Measurements from ENCODE around the gene CD36. TPM values are rescaled to one million over a fixed set of nuclear protein-coding genes. Genes with fewer than 3 reads are reported as not detected.

Gene CD36
- total RNA-seq, 2 experiments from 2014 or later: not detected

- POLR2A ChIA-PET: no interaction called here
- H3K9me3 Mint-ChIP-seq: no peaks in the 10 kb centered on the region
- no peaks in the 10 kb centered on the region for H3K27me3 Mint-ChIP-seq
- CTCF ChIA-PET: no interaction called here
- no peaks in the 10 kb centered on the region for H3K4me1 Mint-ChIP-seq
- H3K4me3 Mint-ChIP-seq: no peak overlapping the region
- no peak overlapping the region for H3K27ac Mint-ChIP-seq
- H3K36me3 Mint-ChIP-seq (ENCODE audit: low read depth): no peaks in the 10 kb centered on the region
- no peak for DNase-seq
These were observed 3.9 kb upstream of the CD36 start for GRCh38 chr7:80634505-80634904.

- Mint-ChIP-seq H3K27ac (no peak overlapping the region), H3K27me3 (no peaks in the 10 kb centered on the region), H3K36me3 (ENCODE audit: low read depth) (no peaks in the 10 kb centered on the region), H3K9me3 (no peaks in the 10 kb centered on the region), H3K4me3 (no peak overlapping the region), H3K4me1 (no peaks in the 10 kb centered on the region)
- ChIA-PET POLR2A (no interaction called here), CTCF (no interaction called here)
- no peak for DNase-seq
These were observed 2.9 kb upstream of the CD36 start for GRCh38 chr7:80635533-80635932.

GRCh38 chr7:80635998-80636397 lies 2.4 kb upstream of the CD36 start:
- no peaks in the 10 kb centered on the region for H3K27me3 Mint-ChIP-seq
- ChIA-PET POLR2A (no interaction called here), CTCF (no interaction called here)
- no peaks in the 10 kb centered on the region for H3K4me1 Mint-ChIP-seq
- no peak for DNase-seq
- no peaks in the 10 kb centered on the region for H3K36me3 Mint-ChIP-seq (ENCODE audit: low read depth)
- no peak overlapping the region for H3K4me3 Mint-ChIP-seq
- H3K9me3 Mint-ChIP-seq: no peaks in the 10 kb centered on the region
- H3K27ac Mint-ChIP-seq: no peak overlapping the region

- Mint-ChIP-seq H3K4me3 (no peak overlapping the region), H3K4me1 (no peaks in the 10 kb centered on the region), H3K36me3 (ENCODE audit: low read depth) (no peaks in the 10 kb centered on the region), H3K9me3 (no peaks in the 10 kb centered on the region), H3K27me3 (no peaks in the 10 kb centered on the region), H3K27ac (no peak overlapping the region)
- DNase-seq: no peak
- ChIA-PET POLR2A (no interaction called here), CTCF (no interaction called here)
These were observed 1.7 kb upstream of the CD36 start for GRCh38 chr7:80636709-80637108.

GRCh38 chr7:80637454-80637853 lies 988 bp upstream of the CD36 start:
- Mint-ChIP-seq H3K9me3 (no peaks in the 10 kb centered on the region), H3K27me3 (no peaks in the 10 kb centered on the region), H3K4me3 (no peak overlapping the region), H3K4me1 (no peaks in the 10 kb centered on the region), H3K27ac (no peak overlapping the region), H3K36me3 (ENCODE audit: low read depth) (no peaks in the 10 kb centered on the region)
- DNase-seq: no peak
- POLR2A ChIA-PET: no interaction called here
- CTCF ChIA-PET: no interaction called here

GRCh38 chr7:80639011-80639410 lies 569 bp downstream of the CD36 start:
- no peaks in the 10 kb centered on the region for H3K36me3 Mint-ChIP-seq (ENCODE audit: low read depth)
- no peak for DNase-seq
- ChIA-PET POLR2A (no interaction called here), CTCF (no interaction called here)
- H3K27ac Mint-ChIP-seq: no peak overlapping the region
- H3K9me3 Mint-ChIP-seq: no peaks in the 10 kb centered on the region
- no peaks in the 10 kb centered on the region for H3K27me3 Mint-ChIP-seq
- H3K4me1 Mint-ChIP-seq: no peaks in the 10 kb centered on the region
- no peak overlapping the region for H3K4me3 Mint-ChIP-seq

GRCh38 chr7:80640846-80641245 lies 2.4 kb downstream of the CD36 start:
- ChIA-PET POLR2A (no interaction called here), CTCF (no interaction called here)
- no peak overlapping the region for H3K4me3 Mint-ChIP-seq
- H3K9me3 Mint-ChIP-seq: no peaks in the 10 kb centered on the region
- no peaks in the 10 kb centered on the region for H3K27me3 Mint-ChIP-seq
- no peak overlapping the region for H3K27ac Mint-ChIP-seq
- no peak for DNase-seq
- no peaks in the 10 kb centered on the region for H3K36me3 Mint-ChIP-seq (ENCODE audit: low read depth)
- H3K4me1 Mint-ChIP-seq: no peaks in the 10 kb centered on the region

- no peak for DNase-seq
- Mint-ChIP-seq H3K9me3 (no peaks in the 10 kb centered on the region), H3K36me3 (ENCODE audit: low read depth) (no peaks in the 10 kb centered on the region), H3K27ac (no peak overlapping the region), H3K4me1 (no peaks in the 10 kb centered on the region), H3K27me3 (no peaks in the 10 kb centered on the region), H3K4me3 (no peak overlapping the region)
- ChIA-PET POLR2A (no interaction called here), CTCF (no interaction called here)
These were observed 3.1 kb downstream of the CD36 start for GRCh38 chr7:80641548-80641947.

GRCh38 chr7:80642871-80643270 lies 4.4 kb downstream of the CD36 start:
- ChIA-PET POLR2A (no interaction called here), CTCF (no interaction called here)
- Mint-ChIP-seq H3K4me1 (no peaks in the 10 kb centered on the region), H3K27ac (no peak overlapping the region), H3K9me3 (no peaks in the 10 kb centered on the region), H3K36me3 (ENCODE audit: low read depth) (no peaks in the 10 kb centered on the region), H3K27me3 (no peaks in the 10 kb centered on the region), H3K4me3 (no peak overlapping the region)
- no peak for DNase-seq

GRCh38 chr7:80643336-80643915 lies 5.0 kb downstream of the CD36 start:
- DNase-seq: no peak
- CTCF ChIA-PET: no interaction called here
- H3K4me1 Mint-ChIP-seq: no peaks in the 10 kb centered on the region
- no peaks in the 10 kb centered on the region for H3K9me3 Mint-ChIP-seq
- H3K36me3 Mint-ChIP-seq (ENCODE audit: low read depth): no peaks in the 10 kb centered on the region
- H3K27ac Mint-ChIP-seq: no peak overlapping the region
- H3K27me3 Mint-ChIP-seq: no peaks in the 10 kb centered on the region
- POLR2A ChIA-PET: no interaction called here
- H3K4me3 Mint-ChIP-seq: no peak overlapping the region

- Mint-ChIP-seq H3K27ac (no peak overlapping the region), H3K36me3 (ENCODE audit: low read depth) (no peaks in the 10 kb centered on the region), H3K4me1 (no peaks in the 10 kb centered on the region), H3K9me3 (no peaks in the 10 kb centered on the region), H3K4me3 (no peak overlapping the region), H3K27me3 (no peaks in the 10 kb centered on the region)
- CTCF ChIA-PET: no interaction called here
- POLR2A ChIA-PET: no interaction called here
- DNase-seq: no peak
These were observed 5.6 kb downstream of the CD36 start for GRCh38 chr7:80644054-80644453.

GRCh38 chr7:80646083-80646865 lies 7.8 kb downstream of the CD36 start:
- DNase-seq: no peak
- Mint-ChIP-seq H3K27ac (no peak overlapping the region), H3K36me3 (ENCODE audit: low read depth) (no peaks in the 10 kb centered on the region), H3K4me1 (no peaks in the 10 kb centered on the region), H3K9me3 (no peaks in the 10 kb centered on the region), H3K4me3 (no peak overlapping the region), H3K27me3 (no peaks in the 10 kb centered on the region)
- CTCF ChIA-PET: no interaction called here
- POLR2A ChIA-PET: no interaction called here

- no peaks in the 10 kb centered on the region for H3K27me3 Mint-ChIP-seq
- H3K36me3 Mint-ChIP-seq (ENCODE audit: low read depth): no peaks in the 10 kb centered on the region
- no peak overlapping the region for H3K4me3 Mint-ChIP-seq
- POLR2A ChIA-PET: no interaction called here
- no peak for DNase-seq
- H3K9me3 Mint-ChIP-seq: no peaks in the 10 kb centered on the region
- H3K27ac Mint-ChIP-seq: no peak overlapping the region
- H3K4me1 Mint-ChIP-seq: no peaks in the 10 kb centered on the region
- CTCF ChIA-PET: no interaction called here
These were observed 9.0 kb downstream of the CD36 start for GRCh38 chr7:80647436-80647835.

GRCh38 chr7:80648031-80648600 lies 9.7 kb downstream of the CD36 start:
- Mint-ChIP-seq H3K4me3 (no peak overlapping the region), H3K27me3 (no peaks in the 10 kb centered on the region), H3K36me3 (ENCODE audit: low read depth) (no peaks in the 10 kb centered on the region), H3K9me3 (no peaks in the 10 kb centered on the region), H3K27ac (no peak overlapping the region), H3K4me1 (no peaks in the 10 kb centered on the region)
- no peak for DNase-seq
- ChIA-PET POLR2A (no interaction called here), CTCF (no interaction called here)

Measured in activated CD4-positive, alpha-beta memory T cell treated with anti-CD3 and anti-CD28 coated beads, Interleukin-2, amount 10 ng/mL, durations not matched to agents 7 days and 5 days (primary cell).